Endothelial cell of umbilical vein (primary cell): ENCODE data around the gene DLGAP1. TPM values are rescaled to one million over a fixed set of nuclear protein-coding genes. Genes with fewer than 3 reads are reported as not detected.

Experiments
- BruUV-seq: library from RNA; stranded (reverse); fragments of 400-500 nt; replicated peaks from 2 replicates; lab custom pipeline; 2021; lab: Mats Ljungman, UMichigan
- CTCF ChIA-PET: fragments of 300-600, 350-600 bp; sonication (Branson Sonifier 250); formaldehyde crosslinking; loops from one replicate; lab custom pipeline; 2021; ENCODE audit warnings: antibody characterized with exemption, inconsistent platforms; lab: Charles Lee
- POLR2A ChIA-PET: fragments of 300-600, 350-600 bp; sonication (Branson Sonifier 250); formaldehyde crosslinking; loops from one replicate; lab custom pipeline; 2021; ENCODE audit warnings: antibody characterized with exemption, inconsistent platforms; lab: Charles Lee
- DNase-seq: peaks from one replicate; pipeline ENCODE4 v3.0.0-alpha.2; 2011; ENCODE audit warnings: low read depth, low spot score
- FAIRE-seq: peaks from 2 replicates; lab custom pipeline; 2011; peaks lifted over from hg19 to GRCh38; lab: Jason Lieb, UNC
- H2AFZ ChIP-seq: 2 replicates; pipeline ENCODE4 v1.6.0; 2012; ENCODE audit warnings: low read depth, low read length, control low read depth, inconsistent platforms
- H3K27ac ChIP-seq: 2 replicates; pipeline ENCODE4 v1.5.1; 2011; ENCODE audit warnings: low read depth, mild to moderate bottlenecking, control low read depth, low read length, moderate library complexity; ENCODE audit not compliant: insufficient read depth
- H3K27me3 ChIP-seq, 2 experiments: 2 replicates each; pipeline versions ENCODE4 v1.6.0 to v1.6.1; 2011; ENCODE audit warnings: low read length in 2 of 2, mixed read lengths in 1 of 2; ENCODE audit not compliant: control insufficient read depth in 2 of 2, insufficient read depth in 2 of 2
- H3K36me3 ChIP-seq, 2 experiments: 2 replicates in 1 of 2; 3 replicates in 1 of 2; pipeline ENCODE4 v1.5.1; 2011; ENCODE audit warnings: low read length in 2 of 2, mild to moderate bottlenecking in 1 of 2, moderate library complexity in 1 of 2; ENCODE audit not compliant: control insufficient read depth in 2 of 2, insufficient read depth in 2 of 2; ENCODE audit errors: extremely low read depth in 1 of 2
- H3K4me1 ChIP-seq: 3 replicates; pipeline ENCODE4 v1.5.1; 2011; ENCODE audit warnings: mild to moderate bottlenecking, low read length; ENCODE audit not compliant: control insufficient read depth, insufficient read depth; ENCODE audit errors: extremely low read depth
- H3K4me2 ChIP-seq: 2 replicates; pipeline ENCODE4 v1.6.1; 2011; ENCODE audit warnings: low read length, control low read depth, mixed read lengths; ENCODE audit not compliant: insufficient read depth
- H3K4me3 ChIP-seq, 3 experiments: fragments of 200-600 bp in 1 of 3; sonication (generic), shearing (Covaris generic) in 1 of 3; replicated peaks in 1 of 3; 2 replicates each; pipeline ENCODE4 v1.5.1; 2011 to 2016; ENCODE audit warnings: control low read depth in 3 of 3, low read length in 3 of 3, mild to moderate bottlenecking in 2 of 3, inconsistent platforms in 1 of 3, low read depth in 1 of 3, moderate library complexity in 1 of 3; ENCODE audit not compliant: insufficient read depth in 1 of 3
- H3K79me2 ChIP-seq: 2 replicates; pipeline ENCODE4 v1.6.0; 2012; ENCODE audit warnings: low read length, inconsistent platforms; ENCODE audit not compliant: control insufficient read depth, insufficient read depth
- H3K9ac ChIP-seq: replicated peaks from 2 replicates; pipeline ENCODE3; 2011; ENCODE audit warnings: low read length, control low read depth; ENCODE audit not compliant: insufficient read depth; ENCODE audit errors: extremely low read depth
- H3K9me1 ChIP-seq: replicated peaks from 3 replicates; pipeline ENCODE4 v1.6.0; 2011; ENCODE audit warnings: mild to moderate bottlenecking, low read length; ENCODE audit not compliant: control insufficient read depth, insufficient read depth; ENCODE audit errors: extremely low read depth
- H3K9me3 ChIP-seq: replicated peaks from 2 replicates; pipeline ENCODE4 v1.5.1; 2012; ENCODE audit warnings: low read length, inconsistent platforms; ENCODE audit not compliant: control insufficient read depth, insufficient read depth
- H4K20me1 ChIP-seq: replicated peaks from 2 replicates; pipeline ENCODE3; 2011; ENCODE audit warnings: mild to moderate bottlenecking, low read length; ENCODE audit not compliant: control insufficient read depth, insufficient read depth; ENCODE audit errors: extremely low read depth
- CTCF ChIP-seq, 2 donors: IDR thresholded peaks; 1 replicate in 1 of 2; 2 replicates in 1 of 2; pipeline ENCODE4 v1.5.1; 2011; ENCODE audit warnings: low read length in 2 of 2, mild to moderate bottlenecking in 2 of 2, moderate library complexity in 2 of 2, control low read depth in 1 of 2, inconsistent platforms in 1 of 2, low read depth in 1 of 2; ENCODE audit not compliant: insufficient read depth in 1 of 2; ENCODE audit errors: extremely low read depth in 1 of 2
- EZH2 ChIP-seq: IDR thresholded peaks from 2 replicates; pipeline ENCODE4 v1.6.1; 2012; ENCODE audit warnings: borderline replicate concordance, low read depth, mild to moderate bottlenecking, moderate library complexity, low read length, inconsistent platforms; ENCODE audit not compliant: severe bottlenecking
- FOS ChIP-seq: IDR thresholded peaks from 2 replicates; pipeline ENCODE4 v1.6.1; 2011; ENCODE audit warnings: mild to moderate bottlenecking, low read length, moderate library complexity, borderline replicate concordance; ENCODE audit not compliant: insufficient read depth
- GATA2 ChIP-seq: IDR thresholded peaks from 2 replicates; pipeline ENCODE4 v1.7.0; 2011; ENCODE audit warnings: low read depth, mild to moderate bottlenecking, moderate library complexity, mixed read lengths, low read length; ENCODE audit not compliant: insufficient read length, insufficient read depth
- JUN ChIP-seq: IDR thresholded peaks from 2 replicates; pipeline ENCODE4 v1.6.1; 2011; ENCODE audit warnings: borderline replicate concordance, low read depth; ENCODE audit not compliant: insufficient read length, insufficient read depth
- MAX ChIP-seq: IDR thresholded peaks from 2 replicates; pipeline ENCODE4 v1.6.1; 2011; ENCODE audit not compliant: insufficient read depth, insufficient read length
- MYC ChIP-seq: IDR thresholded peaks from one replicate; pipeline ENCODE4 v1.6.1; 2011; ENCODE audit warnings: mild to moderate bottlenecking, low read depth, low read length
- POLR2A ChIP-seq: IDR thresholded peaks from 2 replicates; pipeline ENCODE4 v1.6.1; 2012; ENCODE audit warnings: low read depth, mild to moderate bottlenecking, control low read depth, low read length
- POLR2AphosphoS5 ChIP-seq: IDR thresholded peaks from 2 replicates; pipeline ENCODE4 v1.6.1; 2012; ENCODE audit warnings: low read depth, mild to moderate bottlenecking, control low read depth, low read length, moderate library complexity; ENCODE audit not compliant: insufficient read depth
- dilution Hi-C: fragments of 300-500 bp; cut with MboI; formaldehyde crosslinking; loops from one replicate; pipeline ENCODE4 v1.15.0; 2019; ENCODE audit warnings: low sequenced_read_pairs; ENCODE audit not compliant: extremely low pct_ligation_motif_present
- intact Hi-C: fragments of 100-400 bp; cut with micrococcal nuclease; formaldehyde crosslinking; loops from one replicate; pipeline ENCODE4 v1.10.0; 2022
- polyA plus RNA-seq, 4 experiments: library from polyadenylated mRNA; depleted of rRNA in 3 of 4; stranded (reverse) in 3 of 4; unstranded in 1 of 4; fragments of >200 nt; gene quantifications; 2 replicates each; pipeline versions ENCODE4 v1.2.1 to v1.2.3, GENCODE V29; 2011 to 2012; ENCODE audit warnings: missing spikeins in 1 of 4
- total RNA-seq: library from RNA; stranded (reverse); gene quantifications from 2 replicates; pipeline ENCODE4 v1.2.3, GENCODE V29; 2021

Gene DLGAP1
- total and polyA plus RNA-seq, 2 donors (not counting 3 experiments of a cell fraction or from before 2014, with no cell fraction given): 0.04 TPM; not detected in 1

- Histone ChIP-seq H3K9me3 (no peaks in the 10 kb centered on the region), H3K27ac (peak overlapping the region; percentile 95), H3K4me2 (peak overlapping the region; percentile 32), H3K4me3 (no peak overlapping the region), H2AFZ (no peak overlapping the region), H3K9ac (peak overlapping the region; percentile 68), H4K20me1 (no peaks in the 10 kb centered on the region), H3K79me2 (no peaks in the 10 kb centered on the region), H3K9me1 (no peaks in the 10 kb centered on the region), H3K27me3 (no peaks in the 10 kb centered on the region), H3K4me1 (peaks cover 34% of the 10 kb centered on the region), H3K36me3 (no peaks in the 10 kb centered on the region)
- BruUV-seq: no TSS peak
- intact Hi-C loops (loop anchor here (5.0 kb wide), 1 partner anchor 531 kb away; the partner anchor contains the start of gene MYL12B), dilution Hi-C loops (no loop called here)
- CTCF ChIA-PET: interaction anchor here (1.6 to 5.3 kb wide), 4 partner anchors 20 to 90 kb away, joined by 5 to 84 read pairs (median 22); no protein-coding TSS in a partner anchor
- POLR2A ChIA-PET: interaction anchor here (2.0 kb wide), 1 partner anchor 22 kb away, joined by 8 read pairs; no protein-coding TSS in a partner anchor
- peak; percentile 36 for TF ChIP-seq GATA2
- no peak for TF ChIP-seq POLR2A
- peak; percentile 29 for TF ChIP-seq FOS
- TF ChIP-seq MYC: no peak
- no peak for TF ChIP-seq CTCF (IDR thresholded peaks at IDR 0.05; ENCODE audit: extremely low read depth in 1 of 2, insufficient read depth in 1 of 2, low read depth in 1 of 2, low read length in 2 of 2)
- peak; percentile 78 for FAIRE-seq
- peak; percentile 65 for DNase-seq
Measured at GRCh38 chr18:3793545-3793944, 661.6 kb downstream of the DLGAP1 start.

- POLR2A ChIA-PET: no interaction called here
- intact Hi-C loops (loop anchor here (5.0 kb wide), 1 partner anchor 531 kb away; the partner anchor contains the start of gene MYL12B), dilution Hi-C loops (no loop called here)
- no peak overlapping the region for H3K9ac ChIP-seq
- no peak overlapping the region for H3K4me3 ChIP-seq
- no peak overlapping the region for H2AFZ ChIP-seq
- BruUV-seq: no TSS peak
- no peaks in the 10 kb centered on the region for H3K36me3 ChIP-seq
- H3K79me2 ChIP-seq: no peaks in the 10 kb centered on the region
- DNase-seq (no peak), FAIRE-seq (no peak)
- H3K4me1 ChIP-seq: peaks cover 34% of the 10 kb centered on the region
- H4K20me1 ChIP-seq: no peaks in the 10 kb centered on the region
- no peak for TF ChIP-seq CTCF (IDR thresholded peaks at IDR 0.05; ENCODE audit: extremely low read depth in 1 of 2, insufficient read depth in 1 of 2, low read depth in 1 of 2, low read length in 2 of 2)
- TF ChIP-seq FOS: no peak
- TF ChIP-seq GATA2: no peak
- TF ChIP-seq EZH2: no peak
- no peak for TF ChIP-seq MYC
- TF ChIP-seq POLR2A: no peak
- no peak for TF ChIP-seq MAX
- TF ChIP-seq POLR2AphosphoS5: no peak
- no peak for TF ChIP-seq JUN
- no peaks in the 10 kb centered on the region for H3K9me3 ChIP-seq
- peak overlapping the region; percentile 95 for H3K27ac ChIP-seq
- no peak overlapping the region for H3K4me2 ChIP-seq
- no peaks in the 10 kb centered on the region for H3K9me1 ChIP-seq
- CTCF ChIA-PET: interaction anchor here (0.8 to 5.3 kb wide), 3 partner anchors 19 to 90 kb away, joined by 3 to 84 read pairs (median 38); no protein-coding TSS in a partner anchor
- no peaks in the 10 kb centered on the region for H3K27me3 ChIP-seq
Measured at GRCh38 chr18:3793111-3793510, 662.0 kb downstream of the DLGAP1 start.
